Loucy (cell line): ENCODE data around the gene NUP188.
"Not testable (repeated sequence)": the region's sequence is repeated elsewhere in the genome, so short reads cannot be mapped to it uniquely, and the experiment has no call there.

Experiments
- H2AFZ ChIP-seq: fragments of 200-600 bp; sonication (generic); 2 replicates; pipeline ENCODE4 v1.6.0; 2016; ENCODE audit warnings: antibody characterized with exemption, mild to moderate bottlenecking, low read length, moderate library complexity
- H3F3A ChIP-seq: fragments of 200-600 bp; 2 replicates; pipeline ENCODE4 v1.6.0; 2016; ENCODE audit warnings: antibody characterized with exemption, low read depth, mild to moderate bottlenecking
- H3K27me3 ChIP-seq: fragments of 200-600 bp; sonication (generic); 2 replicates; pipeline ENCODE4 v1.6.1; 2014; ENCODE audit warnings: low read length, mild to moderate bottlenecking; ENCODE audit not compliant: insufficient read depth, poor library complexity, severe bottlenecking
- H3K36me3 ChIP-seq: fragments of 200-600 bp; sonication (generic); 2 replicates; pipeline ENCODE4 v1.6.1; 2016; ENCODE audit warnings: low read length; ENCODE audit not compliant: insufficient read depth
- H3K4me1 ChIP-seq: fragments of 200-600 bp; sonication (generic); 2 replicates; pipeline ENCODE4 v1.5.1; 2014; ENCODE audit warnings: low read length, mild to moderate bottlenecking; ENCODE audit not compliant: insufficient read depth, poor library complexity, severe bottlenecking
- H3K4me2 ChIP-seq: fragments of 200-600 bp; sonication (generic); 2 replicates; pipeline ENCODE4 v1.6.0; 2014; ENCODE audit warnings: antibody characterized with exemption, low read length, low read depth, mild to moderate bottlenecking; ENCODE audit not compliant: poor library complexity, severe bottlenecking
- H3K4me3 ChIP-seq: fragments of 200-600 bp; sonication (generic); 2 replicates; pipeline ENCODE4 v1.5.1; 2014; ENCODE audit warnings: low read length, mild to moderate bottlenecking, mixed read lengths; ENCODE audit not compliant: poor library complexity, severe bottlenecking
- H3K79me2 ChIP-seq: fragments of 200-600 bp; sonication (generic); 2 replicates; pipeline ENCODE4 v1.6.1; 2014; ENCODE audit warnings: low read length; ENCODE audit not compliant: insufficient read depth
- H3K9ac ChIP-seq: fragments of 200-600 bp; sonication (generic); 2 replicates; pipeline ENCODE4 v1.6.0; 2014; ENCODE audit warnings: mild to moderate bottlenecking, low read depth, low read length, moderate library complexity; ENCODE audit not compliant: poor library complexity, severe bottlenecking
- H3K9me2 ChIP-seq: fragments of 200-600 bp; sonication (generic); replicated peaks from 2 replicates; pipeline ENCODE4 v1.6.1; 2016; ENCODE audit warnings: low read depth, low read length, mixed read lengths
- H3K9me3 ChIP-seq: fragments of 200-600 bp; sonication (generic); 2 replicates; pipeline ENCODE4 v1.6.1; 2014; ENCODE audit warnings: mild to moderate bottlenecking, antibody characterized with exemption, low read length, low read depth; ENCODE audit not compliant: insufficient read depth
- H4K20me1 ChIP-seq: fragments of 200-600 bp; sonication (generic); 2 replicates; pipeline ENCODE4 v1.6.0; 2014; ENCODE audit warnings: antibody characterized with exemption, low read length, mild to moderate bottlenecking; ENCODE audit not compliant: insufficient read depth, poor library complexity, severe bottlenecking
- CTCF ChIP-seq: fragments of 200-600 bp; sonication (generic); conservative IDR thresholded peaks from 2 replicates; pipeline ENCODE4 v1.5.1; 2014; ENCODE audit warnings: mild to moderate bottlenecking, antibody characterized with exemption, low read length
- EZH2phosphoT487 ChIP-seq: fragments of 200-600 bp; IDR thresholded peaks from 2 replicates; pipeline ENCODE4 v1.6.1; 2018; ENCODE audit warnings: antibody characterized with exemption, mild to moderate bottlenecking, moderate library complexity, borderline replicate concordance

Gene NUP188

DNA sequence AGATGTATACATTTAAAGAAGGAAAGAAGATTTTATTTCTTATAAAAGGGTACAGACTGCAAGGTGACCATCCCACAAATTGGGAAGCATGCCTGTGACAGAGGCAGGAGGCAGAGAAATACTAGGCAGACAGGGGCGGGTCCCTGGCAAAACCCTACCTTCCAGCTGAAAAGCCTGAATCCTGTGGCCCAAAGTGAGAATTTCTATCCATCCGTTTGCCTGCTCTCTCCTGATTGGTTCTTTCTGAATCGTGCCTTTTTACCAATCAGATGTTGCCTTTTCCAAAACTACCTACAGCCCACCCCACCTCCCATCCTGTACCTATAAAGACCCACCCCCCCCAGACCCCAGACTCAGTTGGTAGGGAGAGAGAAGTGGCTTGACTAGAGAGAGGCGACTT lies 84.0 kb downstream of the NUP188 start:
- H4K20me1 ChIP-seq: peaks cover 6% of the 10 kb centered on the region
- no peak overlapping the region for H3K9ac ChIP-seq
- H3K4me3 ChIP-seq: no peak overlapping the region
- no peak overlapping the region for H2AFZ ChIP-seq
- H3K9me2 ChIP-seq: no peaks in the 10 kb centered on the region
- H3K9me3 ChIP-seq: no peaks in the 10 kb centered on the region
- TF ChIP-seq EZH2phosphoT487: no peak
- TF ChIP-seq CTCF: no peak
- H3K79me2 ChIP-seq: peaks cover 12% of the 10 kb centered on the region
- H3K4me1 ChIP-seq: peaks cover 6% of the 10 kb centered on the region
- no peaks in the 10 kb centered on the region for H3F3A ChIP-seq
- H3K36me3 ChIP-seq: no peaks in the 10 kb centered on the region
- no peaks in the 10 kb centered on the region for H3K27me3 ChIP-seq
- H3K4me2 ChIP-seq: no peak overlapping the region

DNA sequence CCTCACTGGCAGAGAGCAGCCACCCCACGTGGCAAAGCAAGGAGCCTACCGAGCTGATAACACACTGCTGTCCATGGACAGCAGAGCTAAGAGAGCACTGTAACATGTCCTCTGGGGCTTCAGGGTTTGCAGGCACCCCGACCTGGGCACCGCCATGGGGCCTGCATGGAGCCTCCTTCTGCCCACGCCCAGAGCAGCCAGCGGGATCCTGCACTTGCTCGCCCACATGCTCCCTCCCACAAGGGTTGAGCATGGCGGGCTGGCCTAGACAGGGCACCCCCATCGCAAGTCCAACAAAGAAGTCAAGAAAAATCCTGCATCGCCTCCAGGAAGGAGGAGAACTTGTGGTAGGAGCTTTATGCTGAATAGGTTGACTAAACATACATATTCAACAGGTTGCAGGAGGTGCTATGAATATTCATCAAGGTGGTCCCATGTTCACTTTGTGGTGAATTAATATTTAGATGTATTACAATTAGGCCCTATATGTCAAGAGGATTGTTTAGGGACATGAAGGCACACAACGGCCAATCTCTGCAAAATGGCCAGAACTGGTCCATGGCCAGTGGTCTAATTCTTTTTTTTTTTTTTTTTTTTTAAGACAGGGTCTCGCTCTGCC lies 85.2 kb downstream of the NUP188 start:
- Histone ChIP-seq H3K36me3 (no peaks in the 10 kb centered on the region), H4K20me1 (no peaks in the 10 kb centered on the region), H3K4me3 (no peak overlapping the region), H3K79me2 (peaks cover 11% of the 10 kb centered on the region), H3K9ac (no peak overlapping the region), H3K4me2 (no peak overlapping the region), H3K9me2 (no peaks in the 10 kb centered on the region), H3K9me3 (no peaks in the 10 kb centered on the region), H3F3A (no peaks in the 10 kb centered on the region), H2AFZ (no peak overlapping the region), H3K4me1 (no peaks in the 10 kb centered on the region), H3K27me3 (no peaks in the 10 kb centered on the region)
- no peak for TF ChIP-seq CTCF
- TF ChIP-seq EZH2phosphoT487: no peak

DNA sequence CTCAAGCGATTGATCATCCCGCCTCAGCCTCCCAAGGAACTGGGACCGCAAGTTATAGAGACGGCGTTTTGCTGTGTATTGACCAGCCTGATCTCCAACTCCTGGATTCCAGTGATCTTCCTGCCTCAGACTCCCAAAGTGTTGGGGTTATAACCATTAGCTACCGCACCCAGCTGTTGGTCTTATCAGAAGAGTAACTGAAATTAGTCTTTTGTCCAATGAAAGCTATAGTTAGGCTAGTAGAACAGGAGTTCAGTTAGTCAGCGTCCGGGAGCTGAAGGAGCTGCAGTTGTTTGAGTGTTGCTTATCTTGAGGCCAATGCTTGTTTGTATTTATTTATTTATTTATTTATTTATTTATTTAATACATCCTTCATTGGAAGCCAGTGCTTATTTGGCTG lies 85.7 kb downstream of the NUP188 start:
- Histone ChIP-seq H3K4me3 (no peak overlapping the region), H3K4me2 (no peak overlapping the region), H3K27me3 (no peaks in the 10 kb centered on the region), H3K9ac (no peak overlapping the region), H3K9me3 (no peaks in the 10 kb centered on the region), H3K4me1 (peaks cover 2% of the 10 kb centered on the region), H3K9me2 (no peaks in the 10 kb centered on the region), H2AFZ (no peak overlapping the region), H4K20me1 (no peaks in the 10 kb centered on the region), H3K79me2 (peaks cover 15% of the 10 kb centered on the region), H3F3A (no peaks in the 10 kb centered on the region), H3K36me3 (no peaks in the 10 kb centered on the region)
- TF ChIP-seq EZH2phosphoT487 (no peak), CTCF (no peak)

DNA sequence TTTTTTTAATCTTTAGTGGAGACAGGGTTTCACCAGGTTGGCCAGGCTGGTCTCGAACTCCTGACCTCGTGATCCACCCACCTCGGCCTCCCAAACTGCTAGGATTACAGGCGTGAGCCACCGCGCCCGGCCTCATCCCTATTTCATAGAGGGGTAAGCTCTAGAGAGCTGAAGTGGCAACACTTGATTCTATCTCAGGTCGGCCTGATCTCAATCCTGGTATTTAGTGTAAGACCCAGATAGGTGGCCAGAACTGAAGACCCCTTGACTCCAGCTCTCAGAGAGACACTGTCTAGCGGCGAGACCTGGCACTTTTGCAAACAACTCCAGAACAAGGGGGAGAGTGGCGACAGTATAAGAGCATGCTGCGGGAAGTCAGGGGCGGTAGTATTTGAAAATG lies 88.3 kb downstream of the NUP188 start:
- H3K9me3 ChIP-seq: not testable (repeated sequence)
- peak overlapping the region; percentile 50 for H3K9ac ChIP-seq

More for the DNA sequence above, 88.3 kb downstream of the NUP188 start:
- not testable (repeated sequence) for H3K4me1 ChIP-seq, H3F3A ChIP-seq, H3K4me3 ChIP-seq, H3K36me3 ChIP-seq, H3K9me2 ChIP-seq, H4K20me1 ChIP-seq, H3K27me3 ChIP-seq
- Histone ChIP-seq H2AFZ (peak overlapping the region; percentile 90), H3K79me2 (peaks cover 25% of the 10 kb centered on the region), H3K4me2 (peak overlapping the region; percentile 74)
